Measurements from ENCODE around the gene ZNF345. TPM values are rescaled to one million over a fixed set of nuclear protein-coding genes. Genes with fewer than 3 reads are reported as not detected.

Gene ZNF345
- under 1 TPM; 0.85 to 0.98 TPM for total RNA-seq

- Histone ChIP-seq H3K4me3 (peak within 1 kb of the TSS; percentile 66 to 91), H3K36me3 (peaks cover 4% of the 10 kb centered on the region)
- no peak for TF ChIP-seq CTCF (IDR thresholded peaks at IDR 0.05)
Observed at GRCh38 chr19:36850559-36851442, at the start of gene ZNF345. ZNF345 (plus strand) TSS chr19:36850876; CDS start chr19:36876831, 25,955 bp downstream.

GRCh38 chr19:36805364-36805763, 45.3 kb upstream of the ZNF345 start:
- Histone ChIP-seq H3K36me3 (peaks cover 58% of the 10 kb centered on the region), H3K9me3 (peaks cover 22 to 97% of the 10 kb centered on the region in 2 donors)

More at GRCh38 chr19:36850559-36851442, at the start of gene ZNF345:
- Histone ChIP-seq H3K4me1 (peaks cover 0 to 16% of the 10 kb centered on the region in 2 donors), H3K9me3 (peaks cover 0 to 9% of the 10 kb centered on the region in 2 donors), H3K27ac (peak within 1 kb of the TSS; percentile 87 to 89), H3K27me3 (no peaks in the 10 kb centered on the region)
- DNase-seq (ENCODE audit: low spot score), result peak; percentile 95

DNA sequence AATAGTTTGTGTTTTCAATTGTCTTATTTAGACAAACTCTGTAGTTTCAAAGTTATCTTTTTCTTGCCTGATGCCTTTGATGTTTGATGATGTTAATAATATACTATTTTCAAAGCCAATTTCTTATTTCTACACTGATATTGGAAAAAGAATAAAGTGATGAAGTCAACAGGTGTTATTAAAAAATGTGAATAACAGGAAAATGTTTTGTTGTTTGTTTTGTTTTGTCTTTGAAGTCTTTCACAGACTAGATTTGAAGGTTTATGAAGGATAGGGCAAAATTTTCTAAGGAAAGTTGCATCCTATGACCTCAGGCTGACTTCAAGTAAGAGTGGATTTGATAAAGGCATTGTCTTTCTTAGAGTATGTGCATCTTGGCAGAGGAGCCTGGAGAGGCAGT, 43.6 kb upstream of the ZNF345 start:
- no peak for DNase-seq (ENCODE audit: low spot score)
- Histone ChIP-seq H3K27me3 (no peaks in the 10 kb centered on the region), H3K9me3 (peaks cover 33 to 100% of the 10 kb centered on the region in 2 donors), H3K4me3 (no peak overlapping the region), H3K4me1 (no peaks in the 10 kb centered on the region), H3K36me3 (peaks cover 46% of the 10 kb centered on the region), H3K27ac (no peak overlapping the region)
- no peak for TF ChIP-seq CTCF (IDR thresholded peaks at IDR 0.05)

More at GRCh38 chr19:36805364-36805763, 45.3 kb upstream of the ZNF345 start:
- no peak for TF ChIP-seq CTCF (IDR thresholded peaks at IDR 0.05)
- Histone ChIP-seq H3K27me3 (no peaks in the 10 kb centered on the region), H3K27ac (no peak overlapping the region), H3K4me1 (no peaks in the 10 kb centered on the region), H3K4me3 (no peak overlapping the region)
- no peak for DNase-seq (ENCODE audit: low spot score)

GRCh38 chr19:36819130-36819630, 31.5 kb upstream of the ZNF345 start:
- TF ChIP-seq CTCF (IDR thresholded peaks at IDR 0.05), result no peak
- Histone ChIP-seq H3K4me1 (no peaks in the 10 kb centered on the region), H3K36me3 (peaks cover 90% of the 10 kb centered on the region), H3K27me3 (no peaks in the 10 kb centered on the region), H3K27ac (no peak overlapping the region), H3K4me3 (no peak overlapping the region), H3K9me3 (peaks cover 77 to 100% of the 10 kb centered on the region in 2 donors)
- DNase-seq (ENCODE audit: low spot score), result no peak

DNA sequence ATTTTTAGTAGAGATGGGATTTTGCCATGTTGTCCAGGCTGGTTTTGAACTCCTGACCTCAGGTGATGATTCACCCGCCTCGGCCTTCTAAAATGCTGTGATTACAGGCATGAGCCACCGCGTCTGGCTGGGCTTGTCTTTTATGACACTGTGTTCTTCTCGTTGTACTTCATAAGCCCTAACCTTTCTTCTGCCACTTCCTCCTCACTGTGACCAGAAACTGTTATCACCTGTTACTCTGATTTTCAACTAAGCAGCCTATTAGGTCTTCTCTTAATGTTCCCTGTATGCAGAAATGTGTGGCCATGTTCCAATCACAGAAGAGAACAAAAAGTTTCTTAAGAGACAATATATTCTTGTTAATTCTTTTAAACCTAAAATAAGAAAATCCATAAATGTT, 28.9 kb upstream of the ZNF345 start:
- H3K27me3 ChIP-seq, result no peaks in the 10 kb centered on the region
- peaks cover 66 to 100% of the 10 kb centered on the region in 2 donors for H3K9me3 ChIP-seq
- DNase-seq (ENCODE audit: low spot score), result no peak
- H3K4me1 ChIP-seq, result no peaks in the 10 kb centered on the region
- no peak overlapping the region for H3K4me3 ChIP-seq
- peaks cover 83% of the 10 kb centered on the region for H3K36me3 ChIP-seq
- no peak for TF ChIP-seq CTCF (IDR thresholded peaks at IDR 0.05)
- no peak overlapping the region for H3K27ac ChIP-seq
